Fibroblast of the conjunctiva (primary cell): ENCODE results near the gene ARMC6.

Experiments used
- DNase-seq: peaks from one replicate; pipeline ENCODE4 v3.0.0-alpha.2; 2010; ENCODE audit warnings: low read depth

The ARMC6 gene

GRCh38 chr19:19033426-19034203 lies at the start of gene ARMC6, which contains the start of gene SUGP2:
Gene ARMC6, plus strand, starts transcription at chr19:19033603. Its CDS starts 607 bp downstream, at chr19:19034210.
Gene SUGP2, minus strand, starts transcription at chr19:19033517. Its CDS starts 2,446 bp downstream, at chr19:19031071.
- DNase-seq = peak; percentile 73

- DNase-seq = no peak
These were observed 49.2 kb upstream of the ARMC6 start for GRCh38 chr19:18984251-18984650.

DNA sequence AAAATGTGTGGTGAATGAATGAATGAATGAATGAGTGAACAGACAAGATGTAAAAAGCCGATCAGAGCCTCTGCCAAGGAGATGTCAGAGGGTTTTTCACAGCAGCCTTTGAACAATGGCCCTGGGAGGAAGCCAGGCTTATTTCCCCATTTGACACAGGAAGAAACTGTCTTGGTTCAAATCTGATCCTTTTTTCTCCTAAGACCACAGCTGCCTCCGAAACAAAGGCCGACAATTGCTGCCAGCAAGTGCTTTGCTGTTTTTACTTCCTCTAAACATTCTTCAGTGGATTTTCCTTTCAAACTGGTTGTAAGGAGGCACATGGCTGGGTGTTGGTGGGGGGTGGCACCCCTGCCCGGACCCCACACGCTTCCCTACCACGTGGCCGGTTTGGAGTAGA lies 48.1 kb upstream of the ARMC6 start:
- no peak for DNase-seq

DNA sequence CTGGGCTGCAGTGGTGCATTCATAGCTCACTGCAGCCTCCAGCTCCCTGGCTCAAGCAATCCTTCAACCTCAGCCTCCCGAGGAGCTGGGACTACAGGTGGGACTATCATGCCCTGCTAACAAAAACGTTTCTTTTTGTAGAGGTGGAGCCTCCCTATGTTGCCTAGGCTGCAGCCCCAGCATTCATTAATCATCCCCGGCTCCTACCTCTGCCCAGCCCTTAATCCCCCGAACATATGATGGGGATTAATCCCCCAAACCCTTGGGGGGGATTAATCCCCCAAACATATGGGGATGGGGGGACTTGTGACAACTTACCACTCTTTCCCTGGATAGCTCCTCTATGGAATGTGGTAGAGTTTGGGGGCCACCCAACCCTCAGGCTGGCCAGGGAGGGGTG lies 45.9 kb upstream of the ARMC6 start:
- DNase-seq = no peak

GRCh38 chr19:18989316-18989715 lies 44.1 kb upstream of the ARMC6 start:
- DNase-seq = no peak

DNA sequence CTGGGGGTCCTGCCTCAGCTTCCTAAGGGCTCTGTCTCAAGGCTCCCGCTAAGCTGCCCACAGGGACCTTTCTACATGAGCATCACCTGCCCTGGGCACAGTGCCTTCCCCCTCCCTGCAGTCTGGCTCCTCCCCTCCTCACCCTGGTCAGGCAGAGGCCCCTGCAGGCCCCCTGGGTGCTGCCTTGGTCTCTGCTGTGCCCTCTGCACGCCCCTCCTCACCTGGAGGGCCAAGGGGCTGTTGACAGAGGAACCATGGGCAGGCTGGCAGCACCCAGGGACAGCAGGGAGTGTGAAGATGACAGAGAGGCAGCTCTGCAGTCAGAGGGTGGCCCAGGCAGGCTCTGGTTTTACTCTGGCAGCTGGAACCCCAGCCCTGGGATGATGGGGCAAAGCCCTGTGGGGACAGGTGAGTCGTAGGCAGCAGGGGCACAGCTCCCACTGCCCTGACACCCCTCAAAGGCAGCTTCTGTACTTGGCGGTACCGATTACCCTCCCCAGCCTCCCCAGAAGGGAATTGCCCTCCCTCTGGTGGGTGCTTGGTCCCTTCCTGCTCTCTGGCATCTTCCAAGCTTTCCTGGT lies 43.2 kb upstream of the ARMC6 start:
- no peak for DNase-seq

GRCh38 chr19:18991006-18991405 lies 42.4 kb upstream of the ARMC6 start:
- no peak for DNase-seq

DNA sequence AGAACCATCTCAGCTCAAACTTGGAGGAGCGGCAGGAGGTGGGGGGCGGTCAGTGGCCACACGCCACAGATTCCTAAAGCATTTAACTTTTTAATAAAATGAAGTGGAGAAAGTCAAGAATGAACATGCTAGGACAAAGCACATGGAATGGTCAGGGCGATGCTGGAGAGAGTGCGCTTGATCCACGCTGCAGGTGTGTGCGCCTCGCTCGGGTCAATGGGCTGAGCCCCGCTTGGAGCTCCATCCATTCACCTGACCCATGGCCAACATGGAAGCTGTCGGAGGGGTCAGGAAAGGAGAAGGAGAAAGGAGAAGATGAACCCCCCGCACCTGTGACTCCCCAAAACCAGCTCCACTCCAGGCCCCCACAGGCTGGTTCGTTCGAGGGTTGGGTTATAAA lies 41.9 kb upstream of the ARMC6 start:
- DNase-seq = no peak

- no peak for DNase-seq
These were observed 40.7 kb upstream of the ARMC6 start for GRCh38 chr19:18992696-18993095.

DNA sequence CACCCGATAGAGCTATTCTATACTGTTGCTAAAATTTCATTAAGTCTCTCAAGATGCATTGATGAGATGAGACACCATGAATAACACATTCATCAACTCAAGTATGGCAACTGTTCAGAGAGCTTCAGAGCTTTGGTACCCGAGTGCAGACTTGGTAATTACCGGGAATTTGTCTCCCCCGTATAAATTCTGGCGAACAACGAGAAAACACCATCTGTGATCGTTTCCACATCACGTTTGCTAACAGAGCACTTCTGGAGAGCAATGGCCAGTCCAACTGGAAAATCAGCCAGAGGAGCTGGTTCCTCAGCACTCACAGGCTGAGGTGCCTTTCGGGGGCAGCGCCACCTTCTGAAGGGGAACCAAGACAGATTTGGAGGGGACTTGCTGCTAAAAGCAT lies 40.3 kb upstream of the ARMC6 start:
- DNase-seq = no peak

- peak; percentile 80 for DNase-seq
These were observed 37.6 kb upstream of the ARMC6 start for GRCh38 chr19:18995804-18996241.

DNA sequence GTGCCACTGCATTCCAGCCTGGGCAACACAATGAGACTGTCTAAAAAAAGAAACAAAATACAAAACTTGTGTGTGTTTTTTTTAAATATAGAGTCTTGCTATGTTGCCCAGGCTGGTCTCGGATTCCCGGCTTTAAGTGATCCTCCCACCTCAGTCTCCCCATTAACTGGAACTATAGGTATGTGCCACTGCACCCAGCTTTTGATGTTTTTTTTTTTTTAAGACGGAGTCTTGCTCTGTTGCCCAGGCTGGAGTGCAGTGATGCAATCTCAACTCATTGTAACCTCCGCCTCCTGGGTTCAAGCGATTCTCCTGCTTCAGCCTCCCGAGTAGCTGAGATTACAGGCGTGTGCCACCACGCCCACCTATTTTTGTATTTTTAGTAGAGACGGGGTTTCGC lies 37.1 kb upstream of the ARMC6 start:
- DNase-seq = no peak

- DNase-seq = no peak
These were observed 36.5 kb upstream of the ARMC6 start for GRCh38 chr19:18996796-18997394.

GRCh38 chr19:18998276-18998675 lies 35.1 kb upstream of the ARMC6 start:
- no peak for DNase-seq

GRCh38 chr19:18999016-18999758 lies 34.2 kb upstream of the ARMC6 start:
- no peak for DNase-seq

DNA sequence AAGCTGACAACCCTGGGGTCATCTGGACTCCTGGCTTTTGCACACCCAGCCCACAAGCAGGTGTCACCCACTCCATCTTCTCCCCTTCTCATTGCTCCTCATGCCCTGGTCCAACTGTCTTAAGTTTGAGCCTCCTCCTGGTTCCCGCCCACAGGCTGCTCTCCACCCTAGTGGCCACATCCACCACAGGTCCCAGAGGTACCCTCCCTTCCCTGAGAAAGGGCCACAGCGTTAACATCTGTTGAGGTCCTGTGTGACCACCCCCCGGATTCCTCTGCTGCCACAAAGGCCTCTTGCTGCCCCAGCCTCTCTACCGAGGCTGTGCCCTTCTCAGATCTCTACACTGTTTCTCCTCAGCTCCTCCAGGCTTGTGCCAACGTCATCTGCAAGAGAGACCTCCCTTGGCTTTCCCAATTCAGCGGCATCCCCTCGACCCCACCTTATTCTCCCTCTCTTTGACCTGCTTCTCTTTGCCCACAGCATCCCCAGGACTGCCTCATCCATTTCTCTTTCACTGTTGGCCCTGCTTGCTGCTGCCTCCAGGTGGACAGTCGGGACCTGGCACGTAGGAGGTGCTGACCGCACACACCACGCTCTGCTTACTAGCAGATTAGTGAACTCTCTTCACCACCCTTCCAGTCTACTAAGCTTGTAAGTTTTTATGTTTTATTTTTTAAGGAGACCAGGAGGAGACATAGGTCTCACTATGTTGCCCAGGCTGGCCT lies 33.3 kb upstream of the ARMC6 start:
- DNase-seq = no peak

- no peak for DNase-seq
These were observed 29.3 kb upstream of the ARMC6 start for GRCh38 chr19:19004144-19004543.

DNA sequence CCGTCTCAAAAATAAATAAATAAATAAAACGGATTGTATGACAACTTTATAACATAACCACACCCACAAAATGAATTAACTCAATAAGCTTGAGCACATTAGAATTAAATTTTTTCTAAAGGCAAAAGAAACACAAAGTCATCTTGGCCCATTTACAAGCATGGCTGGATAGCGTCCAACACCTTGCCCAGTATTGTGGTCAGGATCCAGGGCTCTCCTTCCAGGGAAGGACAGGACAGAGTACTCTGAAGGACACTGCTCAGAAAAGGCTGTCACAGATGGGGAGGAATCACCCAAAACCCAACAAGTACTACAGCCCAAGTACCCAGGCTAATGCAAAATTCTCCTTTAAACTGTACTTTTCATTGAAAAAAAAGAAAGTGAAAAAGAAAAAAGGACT lies 27.2 kb upstream of the ARMC6 start:
- DNase-seq = no peak

DNA sequence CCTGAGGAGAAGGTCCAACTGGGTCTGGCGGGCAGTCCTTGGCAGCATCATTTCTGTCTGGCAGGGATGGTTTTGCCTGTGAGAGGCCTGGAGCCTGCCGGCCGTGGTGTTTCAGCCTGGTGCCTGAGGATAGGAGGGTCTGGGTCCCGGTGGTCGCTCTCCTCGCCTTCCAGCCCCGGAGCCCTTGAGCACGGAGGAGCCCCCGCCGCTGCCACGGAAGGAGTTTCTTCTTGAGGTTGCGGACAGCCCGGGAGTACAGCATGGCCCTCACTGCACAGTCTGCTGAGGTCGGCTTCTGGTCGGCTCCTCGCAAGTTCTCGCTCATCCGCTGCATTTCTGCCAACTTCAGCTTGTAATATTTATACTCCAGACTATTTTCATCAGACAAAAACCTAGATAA lies 23.5 kb upstream of the ARMC6 start:
- DNase-seq = no peak

DNA sequence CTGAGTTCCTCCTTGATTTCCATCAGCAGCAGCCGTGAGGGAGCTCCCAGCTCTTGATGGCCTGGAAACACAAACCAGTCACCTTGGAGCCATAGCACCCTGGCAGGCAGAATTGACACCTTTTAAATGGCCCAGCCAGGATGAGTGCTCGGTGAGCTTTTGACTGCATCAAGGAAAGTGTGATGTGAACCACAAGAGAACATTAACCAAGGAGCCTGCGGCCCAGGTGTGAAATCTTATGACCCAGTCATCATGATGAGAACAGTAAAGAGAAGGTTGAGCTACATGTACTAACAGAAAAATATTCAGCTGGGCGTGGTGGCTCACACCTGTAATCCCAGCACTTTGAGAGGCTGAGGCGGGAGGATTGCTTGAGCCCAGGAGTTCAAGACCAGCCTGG lies 22.9 kb upstream of the ARMC6 start:
- DNase-seq = no peak

- DNase-seq = no peak
These were observed 12.3 kb upstream of the ARMC6 start for GRCh38 chr19:19021115-19021514.

GRCh38 chr19:19022380-19022961 lies 10.9 kb upstream of the ARMC6 start:
- DNase-seq = no peak
